Fibroblast of lung (primary cell): Measurements from ENCODE around the gene GLIPR1.

Source experiments
- CTCF ChIP-seq, 2 donors: IDR thresholded peaks in 1 of 2; conservative IDR thresholded peaks in 1 of 2; 1 replicate in 1 of 2; 2 replicates in 1 of 2; pipeline ENCODE4 v1.5.1; 2011 to 2012; ENCODE audit warnings: low read length in 2 of 2, control low read depth in 1 of 2, inconsistent platforms in 1 of 2, low read depth in 1 of 2, mild to moderate bottlenecking in 1 of 2
- EZH2 ChIP-seq: IDR thresholded peaks from 2 replicates; pipeline ENCODE4 v1.5.1; 2012; ENCODE audit warnings: low read length, control low read depth, mild to moderate bottlenecking; ENCODE audit errors: missing control alignments

- TF ChIP-seq CTCF (conservative IDR thresholded peaks at IDR 0.05 in 1 of 2, IDR thresholded peaks at IDR 0.05 in 1 of 2; ENCODE audit: low read depth in 1 of 2, low read length in 2 of 2) (no peak), EZH2 (no peak)
These were observed 65.1 kb downstream of the GLIPR1 start for GRCh38 chr12:75545636-75546035.
